ENCODE measurements around the gene DNAJC1.
"Not testable (repeated sequence)": the region's sequence is repeated elsewhere in the genome, so short reads cannot be mapped to it uniquely, and the experiment has no call there.

Gene DNAJC1

GRCh38 chr10:22003177-22003963 lies at the start of gene DNAJC1:
TSS of gene DNAJC1 (minus strand) at chr10:22003730. CDS start at chr10:22003434, 296 bp downstream.
- peak; percentile 95 to 98 for DNase-seq

- DNase-seq: no peak
Measured at GRCh38 chr10:22053048-22053447, 49.5 kb upstream of the DNAJC1 start.

- DNase-seq: no peak
Measured at GRCh38 chr10:22049635-22050034, 46.1 kb upstream of the DNAJC1 start.

GRCh38 chr10:22047812-22048211 lies 44.3 kb upstream of the DNAJC1 start:
- no peak for DNase-seq

GRCh38 chr10:22043327-22043633 lies 39.8 kb upstream of the DNAJC1 start:
- no peak for DNase-seq

GRCh38 chr10:22042557-22043326 lies 39.2 kb upstream of the DNAJC1 start:
- DNase-seq: no peak

GRCh38 chr10:22034333-22034732 lies 30.8 kb upstream of the DNAJC1 start:
- no peak for DNase-seq

GRCh38 chr10:22032268-22032667 lies 28.7 kb upstream of the DNAJC1 start:
- DNase-seq: not testable (repeated sequence)

GRCh38 chr10:22030421-22030820 lies 26.9 kb upstream of the DNAJC1 start:
- no peak for DNase-seq

GRCh38 chr10:22029445-22030236 lies 26.1 kb upstream of the DNAJC1 start:
- DNase-seq: no peak

- DNase-seq: no peak
Measured at GRCh38 chr10:22027364-22028238, 24.1 kb upstream of the DNAJC1 start.

GRCh38 chr10:22026287-22026686 lies 22.8 kb upstream of the DNAJC1 start:
- DNase-seq: no peak

- no peak for DNase-seq
Measured at GRCh38 chr10:22023508-22023907, 20.0 kb upstream of the DNAJC1 start.

GRCh38 chr10:22022257-22023032 lies 18.9 kb upstream of the DNAJC1 start:
- DNase-seq: peak; percentile 33 to 52

GRCh38 chr10:22021144-22021543 lies 17.6 kb upstream of the DNAJC1 start:
- DNase-seq: not testable (repeated sequence)

GRCh38 chr10:22017283-22018020 lies 13.9 kb upstream of the DNAJC1 start:
- DNase-seq: no peak

GRCh38 chr10:22016046-22016705 lies 12.6 kb upstream of the DNAJC1 start:
- no peak for DNase-seq

- DNase-seq: peak in 1 of 2 donors; percentile 52
Measured at GRCh38 chr10:22010973-22011408, 7.5 kb upstream of the DNAJC1 start.

- DNase-seq: no peak
Measured at GRCh38 chr10:22010539-22010938, 7.0 kb upstream of the DNAJC1 start.

- no peak for DNase-seq
Measured at GRCh38 chr10:22006379-22006884, 2.9 kb upstream of the DNAJC1 start.
